HFFc6 (cell line): ENCODE data around the gene PTPRM. TPM values are rescaled to one million over a fixed set of nuclear protein-coding genes. Genes with fewer than 3 reads are reported as not detected.

Experiments
- DNase-seq: peaks from one replicate; pipeline ENCODE4 v3.0.0-alpha.2; 2018
- H3K27ac Mint-ChIP-seq: 2 replicates; pipeline ENCODE4 v1.8.0; 2020; ENCODE audit warnings: mild to moderate bottlenecking, mixed read lengths
- H3K27me3 Mint-ChIP-seq: 2 replicates; pipeline ENCODE4 v1.8.0; 2021; ENCODE audit warnings: mild to moderate bottlenecking, moderate library complexity, mixed read lengths; ENCODE audit not compliant: insufficient read depth
- H3K36me3 Mint-ChIP-seq: 2 replicates; pipeline ENCODE4 v1.8.0; 2021; ENCODE audit warnings: low read depth, mixed read lengths
- H3K4me1 Mint-ChIP-seq: 2 replicates; pipeline ENCODE4 v1.8.0; 2020; ENCODE audit warnings: low read depth, mixed read lengths
- H3K4me3 Mint-ChIP-seq: 2 replicates; pipeline ENCODE4 v1.8.0; 2020; ENCODE audit warnings: mild to moderate bottlenecking, moderate library complexity, mixed read lengths
- H3K9me3 Mint-ChIP-seq: 2 replicates; pipeline ENCODE4 v1.8.0; 2020; ENCODE audit warnings: mild to moderate bottlenecking, mixed read lengths
- CTCF ChIP-seq: fragments of 200-600 bp; sonication (generic); IDR thresholded peaks from 2 replicates; pipeline ENCODE4 v1.5.0; 2021; ENCODE audit warnings: antibody characterized with exemption, mild to moderate bottlenecking
- total RNA-seq, 6 experiments: library from RNA; stranded (reverse); fragmentation: NEBNext Ultra II Directional; extraction: Animal tissue kit (Norgen Biotek cat#: 25700); gene quantifications; 2 replicates in 1 of 6; 3 replicates in 5 of 6; pipeline ENCODE4 v1.2.3, GENCODE V29; 2021

Gene PTPRM
- total RNA-seq, 6 experiments from 2014 or later, result 39.4 to 49.8 (median 43.8) TPM

GRCh38 chr18:7614042-7614441 lies 46.9 kb downstream of the PTPRM start:
- Mint-ChIP-seq H3K4me1 (peaks cover 50% of the 10 kb centered on the region), H3K4me3 (no peak overlapping the region), H3K27me3 (peaks cover 1% of the 10 kb centered on the region), H3K36me3 (peaks cover 5% of the 10 kb centered on the region; the same call in 1 of the 2 replicates), H3K9me3 (no peaks in the 10 kb centered on the region), H3K27ac (no peak overlapping the region)
- TF ChIP-seq CTCF, result no peak
- DNase-seq, result no peak

- Mint-ChIP-seq H3K36me3 (no peaks in the 10 kb centered on the region), H3K27ac (no peak overlapping the region), H3K4me3 (no peak overlapping the region), H3K9me3 (no peaks in the 10 kb centered on the region), H3K27me3 (peaks cover 1% of the 10 kb centered on the region), H3K4me1 (peaks cover 54% of the 10 kb centered on the region)
- TF ChIP-seq CTCF, result no peak
- DNase-seq, result no peak
These were observed 48.7 kb downstream of the PTPRM start for GRCh38 chr18:7615840-7616239.

GRCh38 chr18:7616661-7617060 lies 49.5 kb downstream of the PTPRM start:
- Mint-ChIP-seq H3K9me3 (no peaks in the 10 kb centered on the region), H3K27me3 (peaks cover 1% of the 10 kb centered on the region), H3K27ac (peak overlapping the region; percentile 92), H3K4me3 (peak overlapping the region; percentile 88), H3K36me3 (no peaks in the 10 kb centered on the region), H3K4me1 (peaks cover 53% of the 10 kb centered on the region)
- no peak for TF ChIP-seq CTCF
- no peak for DNase-seq

- Mint-ChIP-seq H3K36me3 (no peaks in the 10 kb centered on the region), H3K4me3 (peak overlapping the region; percentile 88), H3K27ac (peak overlapping the region; percentile 92), H3K9me3 (no peaks in the 10 kb centered on the region), H3K27me3 (peaks cover 1% of the 10 kb centered on the region), H3K4me1 (peaks cover 61% of the 10 kb centered on the region)
- TF ChIP-seq CTCF, result no peak
- DNase-seq, result peak; percentile 80
These were observed 50.8 kb downstream of the PTPRM start for GRCh38 chr18:7617738-7618422.

GRCh38 chr18:7618891-7619442 lies 51.9 kb downstream of the PTPRM start:
- no peak for TF ChIP-seq CTCF
- Mint-ChIP-seq H3K4me1 (peaks cover 66% of the 10 kb centered on the region), H3K27ac (peak overlapping the region; percentile 92), H3K9me3 (no peaks in the 10 kb centered on the region), H3K4me3 (peak overlapping the region; percentile 88), H3K36me3 (no peaks in the 10 kb centered on the region), H3K27me3 (peaks cover under 1% of the 10 kb centered on the region)
- DNase-seq, result no peak
